B cell (primary cell): ENCODE results near the gene UPF3A.
"Not testable (repeated sequence)": the region's sequence is repeated elsewhere in the genome, so short reads cannot be mapped to it uniquely, and the experiment has no call there.

Experiments
- CTCF ChIP-seq: fragments of 200-600 bp; IDR thresholded peaks from one replicate; pipeline ENCODE4 v1.8.0; 2022; ENCODE audit warnings: antibody characterized with exemption, mild to moderate bottlenecking
- EZH2 ChIP-seq: IDR thresholded peaks from 2 replicates; pipeline ENCODE4 v1.6.1; 2012; ENCODE audit warnings: borderline replicate concordance, low read depth, mild to moderate bottlenecking, moderate library complexity, low read length; ENCODE audit not compliant: insufficient read depth, poor library complexity, severe bottlenecking

GRCh38 chr13:114353382-114353781 lies 72.0 kb downstream of the UPF3A start:
- TF ChIP-seq EZH2, CTCF: not testable (repeated sequence)
